Osteoblast (primary cell): Measurements from ENCODE around the gene MYCN. TPM values are rescaled to one million over a fixed set of nuclear protein-coding genes. Genes with fewer than 3 reads are reported as not detected.
A peak's percentile ranks its signal among the peaks of the same experiment; 100 is the strongest.

ENCODE experiments used
- DNase-seq: peaks from one replicate; pipeline ENCODE4 v3.0.0; 2011; ENCODE audit warnings: low spot score, mixed read lengths; ENCODE audit not compliant: insufficient read length; ENCODE audit errors: missing footprints
- H2AFZ ChIP-seq: 2 replicates; pipeline ENCODE4 v1.6.0; 2011; ENCODE audit warnings: mild to moderate bottlenecking, low read length
- H3K27ac ChIP-seq: 2 replicates; pipeline ENCODE4 v1.5.1; 2011; ENCODE audit warnings: mild to moderate bottlenecking, low read depth, low read length, moderate library complexity
- H3K27me3 ChIP-seq: 2 replicates; pipeline ENCODE4 v1.6.0; 2012; ENCODE audit warnings: mild to moderate bottlenecking, control low read depth, inconsistent platforms, low read length, moderate library complexity; ENCODE audit not compliant: insufficient read depth
- H3K36me3 ChIP-seq: 2 replicates; pipeline ENCODE4 v1.5.1; 2011; ENCODE audit warnings: mild to moderate bottlenecking, low read length, control low read depth, moderate library complexity; ENCODE audit not compliant: insufficient read depth
- H3K4me1 ChIP-seq: 2 replicates; pipeline ENCODE4 v1.5.1; 2011; ENCODE audit warnings: mild to moderate bottlenecking, low read length, control low read depth, moderate library complexity; ENCODE audit not compliant: insufficient read depth
- H3K4me2 ChIP-seq: 2 replicates; pipeline ENCODE4 v1.6.0; 2011; ENCODE audit warnings: mild to moderate bottlenecking, low read length; ENCODE audit not compliant: insufficient read depth
- H3K4me3 ChIP-seq: fragments of 200-600 bp; sonication (generic); 3 replicates; pipeline ENCODE4 v1.5.1; 2012; ENCODE audit warnings: mild to moderate bottlenecking, low read length, inconsistent platforms; ENCODE audit not compliant: insufficient read depth
- H3K79me2 ChIP-seq: 2 replicates; pipeline ENCODE4 v1.6.0; 2012; ENCODE audit warnings: mild to moderate bottlenecking, low read length, control low read depth, inconsistent platforms; ENCODE audit not compliant: insufficient read depth
- H3K9me3 ChIP-seq: 2 replicates; pipeline ENCODE4 v1.5.1; 2011; ENCODE audit warnings: low read depth, low read length, control low read depth
- H4K20me1 ChIP-seq: 2 replicates; pipeline ENCODE4 v1.6.0; 2012; ENCODE audit warnings: mild to moderate bottlenecking, low read length, control low read depth; ENCODE audit not compliant: insufficient read depth
- total RNA-seq: library from RNA; depleted of rRNA; stranded (reverse); fragments of >200 nt; gene quantifications from 2 replicates; pipeline ENCODE4 v1.2.3, GENCODE V29; 2012
- TF ChIP-seq, protein P1 (sequence below): IDR thresholded peaks from 2 replicates; pipeline ENCODE4 v1.5.1; 2011; ENCODE audit warnings: mild to moderate bottlenecking, low read depth, low read length, moderate library complexity; ENCODE audit errors: extremely low read depth

MYCN gene
- total RNA-seq: not detected in 2 replicates

DNA sequence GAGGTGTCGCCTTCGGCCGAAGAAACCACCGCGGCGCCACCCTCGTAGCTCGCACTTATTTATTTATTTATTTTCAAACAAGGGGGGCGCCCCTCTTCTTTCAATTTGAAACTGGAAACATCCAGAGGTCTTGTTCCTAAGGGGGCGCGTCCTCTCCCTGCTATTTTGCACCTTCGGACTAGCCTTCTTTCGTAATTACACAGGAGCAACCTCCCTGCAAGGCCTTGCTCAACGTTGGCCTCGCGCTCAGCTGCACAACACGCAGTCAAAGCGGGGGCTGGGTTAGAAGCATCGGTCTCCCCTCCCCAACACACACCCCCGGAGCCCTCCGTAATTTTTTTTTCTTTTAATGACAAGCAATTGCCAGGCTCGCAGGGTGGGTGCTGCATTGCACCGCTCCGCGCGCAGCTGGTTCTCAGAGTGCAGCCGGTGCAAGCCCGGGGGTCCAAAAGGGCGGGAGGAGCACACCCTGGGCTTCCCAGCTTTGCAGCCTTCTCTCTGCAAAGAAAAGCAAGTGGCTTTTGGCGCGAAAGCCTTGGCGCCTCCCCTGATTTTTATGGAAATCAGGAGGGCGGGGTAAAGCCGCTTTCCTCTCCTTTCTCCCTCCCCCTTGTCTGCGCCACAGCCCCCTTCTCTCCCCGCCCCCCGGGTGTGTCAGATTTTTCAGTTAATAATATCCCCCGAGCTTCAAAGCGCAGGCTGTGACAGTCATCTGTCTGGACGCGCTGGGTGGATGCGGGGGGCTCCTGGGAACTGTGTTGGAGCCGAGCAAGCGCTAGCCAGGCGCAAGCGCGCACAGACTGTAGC lies at the start of gene MYCN:
MYCN (plus strand) TSS at position 697 of the 807 bp plus-strand sequence. CDS start 1,515 bp downstream, outside the sequence.
- Histone ChIP-seq H3K36me3 (no peaks in the 10 kb centered on the region), H3K4me3 (no peak within 1 kb of the TSS), H3K27me3 (peaks cover 43% of the 10 kb centered on the region), H3K27ac (no peak within 1 kb of the TSS), H4K20me1 (no peaks in the 10 kb centered on the region), H2AFZ (no peak within 1 kb of the TSS), H3K9me3 (no peaks in the 10 kb centered on the region), H3K4me1 (no peaks in the 10 kb centered on the region), H3K4me2 (peak within 1 kb of the TSS; percentile 57), H3K79me2 (no peaks in the 10 kb centered on the region)
- DNase-seq: peak; percentile 55
- TF ChIP-seq, protein P1, sequence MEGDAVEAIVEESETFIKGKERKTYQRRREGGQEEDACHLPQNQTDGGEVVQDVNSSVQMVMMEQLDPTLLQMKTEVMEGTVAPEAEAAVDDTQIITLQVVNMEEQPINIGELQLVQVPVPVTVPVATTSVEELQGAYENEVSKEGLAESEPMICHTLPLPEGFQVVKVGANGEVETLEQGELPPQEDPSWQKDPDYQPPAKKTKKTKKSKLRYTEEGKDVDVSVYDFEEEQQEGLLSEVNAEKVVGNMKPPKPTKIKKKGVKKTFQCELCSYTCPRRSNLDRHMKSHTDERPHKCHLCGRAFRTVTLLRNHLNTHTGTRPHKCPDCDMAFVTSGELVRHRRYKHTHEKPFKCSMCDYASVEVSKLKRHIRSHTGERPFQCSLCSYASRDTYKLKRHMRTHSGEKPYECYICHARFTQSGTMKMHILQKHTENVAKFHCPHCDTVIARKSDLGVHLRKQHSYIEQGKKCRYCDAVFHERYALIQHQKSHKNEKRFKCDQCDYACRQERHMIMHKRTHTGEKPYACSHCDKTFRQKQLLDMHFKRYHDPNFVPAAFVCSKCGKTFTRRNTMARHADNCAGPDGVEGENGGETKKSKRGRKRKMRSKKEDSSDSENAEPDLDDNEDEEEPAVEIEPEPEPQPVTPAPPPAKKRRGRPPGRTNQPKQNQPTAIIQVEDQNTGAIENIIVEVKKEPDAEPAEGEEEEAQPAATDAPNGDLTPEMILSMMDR: no peak

DNA sequence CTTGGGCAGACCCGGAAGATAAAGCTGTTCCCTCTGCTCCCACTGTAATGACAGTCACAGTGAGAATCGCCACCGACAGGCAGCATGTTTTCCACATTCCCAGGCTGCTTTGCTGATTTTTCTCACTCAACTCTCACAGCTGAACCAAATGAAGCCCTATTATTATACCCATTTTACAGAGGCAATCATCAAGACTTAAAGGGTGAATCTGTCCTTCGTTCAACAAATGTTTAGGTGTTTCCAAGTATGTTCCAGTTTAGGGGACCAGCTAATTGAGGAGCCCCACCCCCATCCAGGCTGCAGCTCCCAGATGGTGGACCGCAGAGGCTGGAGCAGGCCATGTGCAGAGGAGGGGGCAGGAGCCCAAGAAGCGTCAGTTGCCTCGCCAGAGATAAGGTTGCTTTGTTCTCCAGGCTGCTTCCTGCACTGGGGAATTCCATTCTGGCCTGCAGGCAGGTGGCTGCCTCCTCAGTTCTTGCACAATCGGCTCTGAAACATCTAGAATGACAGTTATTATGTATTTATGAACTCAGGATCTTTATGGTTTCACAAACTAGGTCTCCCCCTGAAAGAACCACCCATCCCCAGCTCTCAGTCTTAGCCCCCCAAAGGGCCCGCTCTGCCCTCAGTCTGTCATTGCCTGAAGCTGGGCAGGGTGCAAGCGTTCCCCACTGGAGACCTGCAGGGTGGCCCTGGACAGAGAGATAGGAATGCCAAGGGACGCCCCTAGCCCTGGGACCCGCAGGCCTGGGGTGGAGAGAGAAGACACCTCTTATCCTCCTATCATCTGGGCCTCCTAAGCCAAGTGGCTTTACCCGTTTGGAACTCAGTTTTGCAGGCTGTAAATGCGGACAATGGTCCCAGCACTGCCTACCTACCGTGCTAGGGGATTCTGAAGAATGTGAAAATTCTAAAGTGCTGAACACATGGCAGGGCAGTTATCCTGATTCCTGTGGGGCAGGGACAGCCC lies 49.1 kb upstream of the MYCN start:
- no peak overlapping the region for H3K4me2 ChIP-seq
- H3K36me3 ChIP-seq: no peaks in the 10 kb centered on the region
- H2AFZ ChIP-seq: no peak overlapping the region
- no peaks in the 10 kb centered on the region for H4K20me1 ChIP-seq
- H3K4me1 ChIP-seq: no peaks in the 10 kb centered on the region
- no peak for DNase-seq
- no peaks in the 10 kb centered on the region for H3K9me3 ChIP-seq
- H3K4me3 ChIP-seq: no peak overlapping the region
- TF ChIP-seq, protein P1: no peak
- no peak overlapping the region for H3K27ac ChIP-seq
- no peaks in the 10 kb centered on the region for H3K79me2 ChIP-seq
- no peaks in the 10 kb centered on the region for H3K27me3 ChIP-seq

DNA sequence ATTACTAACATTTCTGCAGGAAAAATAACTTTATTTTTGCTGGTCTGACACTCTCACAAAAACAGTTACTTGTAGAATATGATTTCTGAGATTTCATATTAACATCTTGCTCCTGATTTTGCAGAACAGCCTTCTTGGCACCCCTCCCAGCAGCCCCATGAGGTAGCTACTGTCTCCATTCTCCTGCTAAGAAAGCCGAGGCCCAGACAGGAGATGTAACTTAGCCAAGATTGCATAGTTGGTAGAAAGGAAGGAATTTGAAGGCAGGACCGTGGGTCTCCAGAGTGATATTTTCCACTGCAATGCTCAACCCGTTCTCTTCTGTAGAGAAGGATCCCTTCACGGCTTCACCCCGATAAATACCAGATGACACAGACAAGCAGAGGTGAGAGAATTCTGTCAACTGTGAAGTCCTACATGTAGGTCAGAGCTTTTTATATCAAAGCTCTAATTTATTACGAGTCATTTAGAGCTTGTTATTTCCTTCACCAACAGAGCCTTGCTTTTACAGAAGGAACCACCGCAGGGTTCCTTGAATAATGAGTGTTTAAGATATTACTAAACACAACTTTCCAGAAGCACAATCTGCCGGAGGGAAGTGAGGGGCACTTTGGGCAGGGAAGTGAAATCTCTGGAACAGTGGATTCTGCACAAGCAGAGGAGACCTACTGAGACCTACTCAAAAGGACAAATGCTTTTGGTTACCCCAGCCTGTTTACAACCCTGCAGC lies 48.0 kb upstream of the MYCN start:
- H3K27me3 ChIP-seq: no peaks in the 10 kb centered on the region
- H3K27ac ChIP-seq: no peak overlapping the region
- H3K4me3 ChIP-seq: no peak overlapping the region
- no peaks in the 10 kb centered on the region for H4K20me1 ChIP-seq
- no peak overlapping the region for H2AFZ ChIP-seq
- DNase-seq: no peak
- no peaks in the 10 kb centered on the region for H3K9me3 ChIP-seq
- H3K36me3 ChIP-seq: no peaks in the 10 kb centered on the region
- no peak overlapping the region for H3K4me2 ChIP-seq
- TF ChIP-seq, protein P1: no peak
- no peaks in the 10 kb centered on the region for H3K4me1 ChIP-seq
- no peaks in the 10 kb centered on the region for H3K79me2 ChIP-seq
